Measurements from ENCODE around the gene CD180.

CD180 gene

GRCh38 chr5:67160985-67161384, 35.6 kb downstream of the CD180 start:
- DNase-seq (ENCODE audit: low spot score), result no peak

- DNase-seq (ENCODE audit: low spot score), result no peak
Measured at GRCh38 chr5:67160272-67160671, 36.3 kb downstream of the CD180 start.

GRCh38 chr5:67156976-67157583, 39.5 kb downstream of the CD180 start:
- DNase-seq (ENCODE audit: low spot score), result no peak

GRCh38 chr5:67154556-67155206, 41.9 kb downstream of the CD180 start:
- peak; percentile 7 for DNase-seq (ENCODE audit: low spot score)

- no peak for DNase-seq (ENCODE audit: low spot score)
Measured at GRCh38 chr5:67153292-67153691, 43.3 kb downstream of the CD180 start.

- peak; percentile 13 for DNase-seq (ENCODE audit: low spot score)
Measured at GRCh38 chr5:67152400-67152799, 44.2 kb downstream of the CD180 start.

- peak; percentile 49 for DNase-seq (ENCODE audit: low spot score)
Measured at GRCh38 chr5:67149951-67150523, 46.6 kb downstream of the CD180 start.

GRCh38 chr5:67149057-67149950, 47.3 kb downstream of the CD180 start:
- DNase-seq (ENCODE audit: low spot score), result peak; percentile 3

- DNase-seq (ENCODE audit: low spot score), result no peak
Measured at GRCh38 chr5:67147760-67148159, 48.8 kb downstream of the CD180 start.

GRCh38 chr5:67146981-67147380, 49.6 kb downstream of the CD180 start:
- no peak for DNase-seq (ENCODE audit: low spot score)

- no peak for DNase-seq (ENCODE audit: low spot score)
Measured at GRCh38 chr5:67146574-67146973, 50.0 kb downstream of the CD180 start.

GRCh38 chr5:67144183-67144639, 52.4 kb downstream of the CD180 start:
- DNase-seq (ENCODE audit: low spot score), result no peak

GRCh38 chr5:67143549-67143948, 53.0 kb downstream of the CD180 start:
- no peak for DNase-seq (ENCODE audit: low spot score)

- no peak for DNase-seq (ENCODE audit: low spot score)
Measured at GRCh38 chr5:67142816-67143215, 53.8 kb downstream of the CD180 start.

- no peak for DNase-seq (ENCODE audit: low spot score)
Measured at GRCh38 chr5:67141644-67142043, 55.0 kb downstream of the CD180 start.

- no peak for DNase-seq (ENCODE audit: low spot score)
Measured at GRCh38 chr5:67140413-67140812, 56.2 kb downstream of the CD180 start.

- no peak for DNase-seq (ENCODE audit: low spot score)
Measured at GRCh38 chr5:67139030-67139429, 57.6 kb downstream of the CD180 start.

- no peak for DNase-seq (ENCODE audit: low spot score)
Measured at GRCh38 chr5:67135381-67135984, 61.1 kb downstream of the CD180 start.

GRCh38 chr5:67133776-67134175, 62.8 kb downstream of the CD180 start:
- DNase-seq (ENCODE audit: low spot score), result no peak

GRCh38 chr5:67133217-67133616, 63.4 kb downstream of the CD180 start:
- DNase-seq (ENCODE audit: low spot score), result no peak

- no peak for DNase-seq (ENCODE audit: low spot score)
Measured at GRCh38 chr5:67129768-67130167, 66.8 kb downstream of the CD180 start.
